Sigmoid colon (tissue), 7 donors: ENCODE measurements around the gene KCNMB1. TPM values are rescaled to one million over a fixed set of nuclear protein-coding genes. Genes with fewer than 3 reads are reported as not detected.

Source experiments
- DNase-seq: peaks from one replicate; pipeline ENCODE4 v3.0.0-alpha.2; 2019
- H3K27ac ChIP-seq, 4 donors: fragments of 200-600 bp; sonication (generic); one replicate each; pipeline ENCODE4 v1.5.1; 2016 to 2019; ENCODE audit warnings: mild to moderate bottlenecking in 1 of 4
- H3K27me3 ChIP-seq, 3 donors: fragments of 200-600 bp; sonication (generic); one replicate each; pipeline ENCODE4 v1.5.1; 2019; ENCODE audit warnings: mild to moderate bottlenecking in 1 of 3
- H3K36me3 ChIP-seq, 4 donors: fragments of 200-600 bp; sonication (generic); one replicate each; pipeline ENCODE4 v1.5.1; 2016 to 2019
- H3K4me1 ChIP-seq, 4 donors: fragments of 200-600 bp; sonication (generic); one replicate each; pipeline ENCODE4 v1.5.1; 2017 to 2019
- H3K4me3 ChIP-seq, 4 donors: fragments of 200-600 bp; sonication (generic); one replicate each; pipeline ENCODE4 v1.5.1; 2017 to 2019; ENCODE audit warnings: mild to moderate bottlenecking in 2 of 4, moderate library complexity in 1 of 4
- H3K9me3 ChIP-seq, 4 donors: fragments of 200-600 bp in 3 of 4; sonication (generic) in 3 of 4; one replicate each; pipeline versions ENCODE4 v1.5.1 to v1.6.1; 2013 to 2019
- EP300 ChIP-seq, 4 donors: sonication (generic); formaldehyde crosslinking; IDR thresholded peaks; one replicate each; pipeline ENCODE4 v1.6.1; 2017; ENCODE audit warnings: antibody characterized with exemption in 4 of 4
- POLR2A ChIP-seq, 2 donors: fragments of 450-650 bp; IDR thresholded peaks; one replicate each; pipeline ENCODE4 v1.6.1; 2016; ENCODE audit warnings: antibody characterized with exemption in 2 of 2, mild to moderate bottlenecking in 2 of 2, moderate library complexity in 2 of 2
- POLR2AphosphoS5 ChIP-seq, 4 donors: sonication (generic); formaldehyde crosslinking; IDR thresholded peaks; one replicate each; pipeline ENCODE4 v1.6.1; 2017; ENCODE audit warnings: antibody characterized with exemption in 4 of 4
- WGBS, 2 donors: extraction: QIAGEN DNeasy Blood & Tissue Kit; methylation state at CpG; one replicate each; pipeline ENCODE4 v1.1.7; 2013; 5-methylcytosine and 5-hydroxymethylcytosine counted together
- intact Hi-C: fragments of 100-400 bp; cut with DNase I; formaldehyde crosslinking; loops from one replicate; pipeline ENCODE4 v1.15.1; 2023
- polyA plus RNA-seq, 3 donors: library from polyadenylated mRNA; stranded (reverse); fragments of 200-250 nt; gene quantifications; one replicate each; pipeline ENCODE4 v1.2.3, GENCODE V29; 2013
- total RNA-seq, 4 donors: library from RNA; depleted of rRNA; stranded (reverse); fragments of >200 nt; gene quantifications; one replicate each; pipeline ENCODE4 v1.1.0, GENCODE V29; 2016
- TF ChIP-seq, protein P1 (sequence below), 4 experiments: fragments of 450-650 bp in 3 of 4; fragments of 200-600 bp in 1 of 4; IDR thresholded peaks; one replicate each; pipeline ENCODE4 v1.5.1; 2016 to 2019; ENCODE audit warnings: antibody characterized with exemption in 4 of 4, mild to moderate bottlenecking in 3 of 4, moderate library complexity in 2 of 4
- donor health status: healthy with polysubstance abuse.
- donor health status: Bipolar disorder and iron deficiency.
- donor health status: healthy.

The KCNMB1 gene
- total and polyA plus RNA-seq, 7 donors = 0.46 to 59.8 (median 38.6) TPM

DNA sequence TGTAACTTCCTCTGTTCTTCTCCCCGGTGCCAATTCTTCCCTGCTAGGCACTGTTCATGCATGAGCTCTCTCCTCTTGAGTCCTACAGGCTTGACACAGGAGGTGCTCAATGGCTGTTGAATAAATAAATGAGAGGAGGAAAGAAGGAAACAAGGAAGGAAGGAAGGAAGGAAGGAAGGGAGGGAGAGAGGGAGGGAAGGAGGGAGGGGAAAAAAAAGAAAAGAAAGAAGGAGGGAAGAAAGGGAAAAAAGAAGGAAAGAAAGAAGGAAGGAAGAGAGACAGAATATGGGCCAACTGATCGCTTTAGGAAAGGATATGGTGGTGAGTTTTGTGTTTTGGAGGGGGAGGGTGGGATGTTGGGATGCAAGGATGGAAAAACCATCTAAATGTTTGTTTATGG is 6.4 kb downstream of the KCNMB1 start:
- Histone ChIP-seq H3K27ac (peak overlapping the region; percentile 57 to 95 (median 92)), H3K9me3 (no peaks in the 10 kb centered on the region), H3K4me3 (no peak overlapping the region), H3K4me1 (peaks cover 0 to 75% (median 63%) of the 10 kb centered on the region in 4 donors), H3K27me3 (no peaks in the 10 kb centered on the region), H3K36me3 (peaks cover 14 to 59% (median 29%) of the 10 kb centered on the region in 4 donors)
- no peak for TF ChIP-seq POLR2AphosphoS5 (IDR thresholded peaks at IDR 0.05)
- no peak for TF ChIP-seq POLR2A (IDR thresholded peaks at IDR 0.05)
- TF ChIP-seq, protein P1, sequence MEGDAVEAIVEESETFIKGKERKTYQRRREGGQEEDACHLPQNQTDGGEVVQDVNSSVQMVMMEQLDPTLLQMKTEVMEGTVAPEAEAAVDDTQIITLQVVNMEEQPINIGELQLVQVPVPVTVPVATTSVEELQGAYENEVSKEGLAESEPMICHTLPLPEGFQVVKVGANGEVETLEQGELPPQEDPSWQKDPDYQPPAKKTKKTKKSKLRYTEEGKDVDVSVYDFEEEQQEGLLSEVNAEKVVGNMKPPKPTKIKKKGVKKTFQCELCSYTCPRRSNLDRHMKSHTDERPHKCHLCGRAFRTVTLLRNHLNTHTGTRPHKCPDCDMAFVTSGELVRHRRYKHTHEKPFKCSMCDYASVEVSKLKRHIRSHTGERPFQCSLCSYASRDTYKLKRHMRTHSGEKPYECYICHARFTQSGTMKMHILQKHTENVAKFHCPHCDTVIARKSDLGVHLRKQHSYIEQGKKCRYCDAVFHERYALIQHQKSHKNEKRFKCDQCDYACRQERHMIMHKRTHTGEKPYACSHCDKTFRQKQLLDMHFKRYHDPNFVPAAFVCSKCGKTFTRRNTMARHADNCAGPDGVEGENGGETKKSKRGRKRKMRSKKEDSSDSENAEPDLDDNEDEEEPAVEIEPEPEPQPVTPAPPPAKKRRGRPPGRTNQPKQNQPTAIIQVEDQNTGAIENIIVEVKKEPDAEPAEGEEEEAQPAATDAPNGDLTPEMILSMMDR (IDR thresholded peaks at IDR 0.05) = no peak
- TF ChIP-seq EP300 (IDR thresholded peaks at IDR 0.05) = no peak
- intact Hi-C loops = no loop called here
- WGBS, 2 donors = 74 to 82% methylated on average over 2 of the region's 2 CpGs
- DNase-seq = no peak

- intact Hi-C loops = no loop called here
- peaks cover 14 to 60% (median 29%) of the 10 kb centered on the region in 4 donors for H3K36me3 ChIP-seq
- no peaks in the 10 kb centered on the region for H3K27me3 ChIP-seq
- peak overlapping the region; percentile 4 to 95 (median 76) for H3K27ac ChIP-seq
- H3K4me1 ChIP-seq = peaks cover 0 to 69% (median 54%) of the 10 kb centered on the region in 4 donors
- TF ChIP-seq EP300 (IDR thresholded peaks at IDR 0.05) = no peak
- peak in 1 of 4 donors; percentile 14 for TF ChIP-seq POLR2AphosphoS5 (IDR thresholded peaks at IDR 0.05)
- no peak for TF ChIP-seq POLR2A (IDR thresholded peaks at IDR 0.05)
- TF ChIP-seq, protein P1 (IDR thresholded peaks at IDR 0.05) = no peak
- DNase-seq = peak; percentile 51
- H3K4me3 ChIP-seq = no peak overlapping the region
- 47 to 68% methylated on average over 3 of the region's 3 CpGs for WGBS, 2 donors
- no peaks in the 10 kb centered on the region for H3K9me3 ChIP-seq
Measured at GRCh38 chr5:170380361-170380951, 8.7 kb downstream of the KCNMB1 start.

DNA sequence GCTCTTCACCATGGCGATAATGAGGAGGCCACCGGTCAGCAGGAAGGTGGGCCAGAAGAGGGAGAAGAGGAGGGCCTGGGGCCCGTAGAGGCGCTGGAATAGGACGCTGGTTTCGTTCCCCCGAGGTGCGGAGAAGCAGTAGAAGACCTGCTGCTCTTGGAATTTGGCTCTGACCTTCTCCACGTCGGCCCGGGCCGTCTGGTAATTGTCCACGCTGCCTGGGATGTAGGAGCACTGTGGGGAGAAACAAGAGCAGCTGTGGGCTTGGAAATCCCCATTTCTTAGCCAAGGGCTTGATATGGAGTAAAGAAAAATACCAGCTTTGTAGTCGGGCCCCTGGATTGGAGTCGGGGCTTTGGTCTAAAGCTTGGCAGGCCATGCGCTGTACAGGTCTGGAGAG is 10.4 kb downstream of the KCNMB1 start:
- Histone ChIP-seq H3K9me3 (no peaks in the 10 kb centered on the region), H3K4me1 (peaks cover 0 to 52% (median 37%) of the 10 kb centered on the region in 4 donors), H3K36me3 (peaks cover 5 to 48% (median 25%) of the 10 kb centered on the region in 4 donors), H3K4me3 (no peak overlapping the region), H3K27ac (peak overlapping the region; percentile 3 to 94 (median 34)), H3K27me3 (no peaks in the 10 kb centered on the region)
- no peak for TF ChIP-seq EP300 (IDR thresholded peaks at IDR 0.05)
- no peak for TF ChIP-seq POLR2A (IDR thresholded peaks at IDR 0.05)
- TF ChIP-seq, protein P1 (IDR thresholded peaks at IDR 0.05) = no peak
- TF ChIP-seq POLR2AphosphoS5 (IDR thresholded peaks at IDR 0.05) = peak in 2 of 4 donors; percentile 44 to 71
- 85 to 90% methylated on average over 16 of the region's 16 CpGs for WGBS, 2 donors
- intact Hi-C loops = no loop called here
- peak; percentile 67 for DNase-seq

DNA sequence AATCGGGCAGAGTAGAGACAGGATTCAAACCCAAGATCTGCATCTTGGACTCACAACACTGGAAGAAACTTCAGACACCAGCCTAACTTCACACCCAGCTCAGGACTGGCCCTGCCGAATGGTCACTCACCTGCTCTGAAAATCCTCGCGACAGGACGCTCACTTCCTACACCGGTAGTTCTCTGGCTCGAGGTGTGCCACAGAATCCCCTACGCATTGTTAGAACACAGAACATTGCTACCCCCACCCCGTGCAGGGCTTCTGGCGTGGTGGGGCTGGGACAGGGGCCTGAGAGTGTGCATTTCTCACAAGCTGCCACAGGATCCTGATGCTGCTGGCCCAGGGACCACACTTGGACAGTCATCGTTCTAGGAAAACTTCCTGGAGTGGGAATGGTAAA is 12.1 kb downstream of the KCNMB1 start:
- peaks cover 0 to 31% (median 18%) of the 10 kb centered on the region in 4 donors for H3K36me3 ChIP-seq
- no peaks in the 10 kb centered on the region for H3K27me3 ChIP-seq
- TF ChIP-seq, protein P1 (IDR thresholded peaks at IDR 0.05) = no peak
- no peak for TF ChIP-seq EP300 (IDR thresholded peaks at IDR 0.05)
- no peak for TF ChIP-seq POLR2A (IDR thresholded peaks at IDR 0.05)
- TF ChIP-seq POLR2AphosphoS5 (IDR thresholded peaks at IDR 0.05) = peak in 2 of 4 donors; percentile 49 to 59
- H3K27ac ChIP-seq = no peak overlapping the region
- DNase-seq = peak; percentile 61
- WGBS, 2 donors = 91 to 94% methylated on average over 11 of the region's 11 CpGs
- H3K4me1 ChIP-seq = peaks cover 0 to 37% (median 27%) of the 10 kb centered on the region in 4 donors
- H3K9me3 ChIP-seq = no peaks in the 10 kb centered on the region
- no peak overlapping the region for H3K4me3 ChIP-seq
- intact Hi-C loops = no loop called here
